ENCODE data around the gene CYSRT1.

GRCh38 chr9:137267933-137268355 lies 43.0 kb downstream of the CYSRT1 start:
- TF ChIP-seq, protein P1, sequence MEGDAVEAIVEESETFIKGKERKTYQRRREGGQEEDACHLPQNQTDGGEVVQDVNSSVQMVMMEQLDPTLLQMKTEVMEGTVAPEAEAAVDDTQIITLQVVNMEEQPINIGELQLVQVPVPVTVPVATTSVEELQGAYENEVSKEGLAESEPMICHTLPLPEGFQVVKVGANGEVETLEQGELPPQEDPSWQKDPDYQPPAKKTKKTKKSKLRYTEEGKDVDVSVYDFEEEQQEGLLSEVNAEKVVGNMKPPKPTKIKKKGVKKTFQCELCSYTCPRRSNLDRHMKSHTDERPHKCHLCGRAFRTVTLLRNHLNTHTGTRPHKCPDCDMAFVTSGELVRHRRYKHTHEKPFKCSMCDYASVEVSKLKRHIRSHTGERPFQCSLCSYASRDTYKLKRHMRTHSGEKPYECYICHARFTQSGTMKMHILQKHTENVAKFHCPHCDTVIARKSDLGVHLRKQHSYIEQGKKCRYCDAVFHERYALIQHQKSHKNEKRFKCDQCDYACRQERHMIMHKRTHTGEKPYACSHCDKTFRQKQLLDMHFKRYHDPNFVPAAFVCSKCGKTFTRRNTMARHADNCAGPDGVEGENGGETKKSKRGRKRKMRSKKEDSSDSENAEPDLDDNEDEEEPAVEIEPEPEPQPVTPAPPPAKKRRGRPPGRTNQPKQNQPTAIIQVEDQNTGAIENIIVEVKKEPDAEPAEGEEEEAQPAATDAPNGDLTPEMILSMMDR (IDR thresholded peaks at IDR 0.05) = no peak
- no peak for TF ChIP-seq EZH2 (IDR thresholded peaks at IDR 0.05)
- TF ChIP-seq EZH2phosphoT487 (IDR thresholded peaks at IDR 0.05) = no peak

Data from neural progenitor cell (in vitro differentiated cells).